Lung (tissue), 12 donors: Measurements from ENCODE around the gene FGFR3. TPM values are rescaled to one million over a fixed set of nuclear protein-coding genes. Genes with fewer than 3 reads are reported as not detected.
A peak's percentile ranks its signal among the peaks of the same experiment; 100 is the strongest.

Experiments used
- ATAC-seq: fragments of 200-7000 bp; cut with Tn5 transposase; one replicate; pipeline ENCODE4 v1.9.1; 2020; ENCODE audit warnings: moderate number of reproducible peaks; ENCODE audit not compliant: insufficient read depth, low FRiP score
- DNase-seq, 3 donors: peaks; one replicate each; pipeline ENCODE4 v3.0.0-alpha.2; 2013 to 2017
- H3K27ac ChIP-seq, 2 donors: one replicate each; pipeline ENCODE4 v1.5.1; 2013; ENCODE audit warnings: mild to moderate bottlenecking in 2 of 2, moderate library complexity in 2 of 2, control low read depth in 1 of 2, inconsistent platforms in 1 of 2, low read depth in 1 of 2, low read length in 1 of 2
- H3K27me3 ChIP-seq, 3 donors: one replicate each; pipeline ENCODE4 v1.5.1; 2013; ENCODE audit warnings: low read length in 2 of 3; ENCODE audit not compliant: control insufficient read depth in 3 of 3, insufficient read depth in 3 of 3
- H3K36me3 ChIP-seq, 4 donors: one replicate each; pipeline ENCODE4 v1.5.1; 2013; ENCODE audit warnings: low read length in 4 of 4, mild to moderate bottlenecking in 1 of 4, moderate library complexity in 1 of 4; ENCODE audit not compliant: control insufficient read depth in 4 of 4, insufficient read depth in 4 of 4
- H3K4me1 ChIP-seq, 5 donors: one replicate each; pipeline ENCODE4 v1.5.1; 2013; ENCODE audit warnings: low read length in 5 of 5, mild to moderate bottlenecking in 2 of 5, moderate library complexity in 1 of 5; ENCODE audit not compliant: control insufficient read depth in 5 of 5, insufficient read depth in 5 of 5
- H3K4me3 ChIP-seq: one replicate; pipeline ENCODE4 v1.5.1; 2013; ENCODE audit warnings: mild to moderate bottlenecking, control low read depth, moderate library complexity
- H3K9ac ChIP-seq, 2 donors: one replicate each; pipeline ENCODE4 v1.5.1; 2013; ENCODE audit warnings: low read length in 2 of 2, control low read depth in 1 of 2; ENCODE audit not compliant: insufficient read depth in 1 of 2
- H3K9me3 ChIP-seq, 4 donors: one replicate each; pipeline ENCODE4 v1.5.1; 2013; ENCODE audit warnings: low read length in 3 of 4, mild to moderate bottlenecking in 1 of 4, moderate library complexity in 1 of 4; ENCODE audit not compliant: control insufficient read depth in 4 of 4, insufficient read depth in 3 of 4
- WGBS, 2 donors: extraction: QIAGEN DNeasy Blood & Tissue Kit; methylation state at CpG; one replicate each; pipeline ENCODE4 v1.1.7; 2013; 5-methylcytosine and 5-hydroxymethylcytosine counted together
- polyA plus RNA-seq, 2 donors: library from polyadenylated mRNA; stranded (reverse); fragments of 200-250 nt; gene quantifications; one replicate each; pipeline ENCODE4 v1.2.1, GENCODE V29; 2013
- total RNA-seq, 2 donors: library from RNA; depleted of rRNA in 1 of 2; stranded (reverse); fragments of >200 nt in 1 of 2; gene quantifications; one replicate each; pipeline ENCODE4 v1.2.1, GENCODE V29; 2014 to 2021
- TF ChIP-seq, protein P1 (sequence below): IDR thresholded peaks from 2 replicates; pipeline ENCODE4 v1.5.1; 2012; ENCODE audit warnings: mild to moderate bottlenecking; ENCODE audit errors: control extremely low read depth, extremely low read depth
- donor health status: control.
- donor health status: control.
- donor health status: Bipolar disorder and iron deficiency.
- donor health status: healthy.
- donor health status: DM: yes; HTN: yes; CAD: no.

FGFR3 gene
- total and polyA plus RNA-seq, 4 donors, result 8.1 to 99.3 (median 22.4) TPM

DNA sequence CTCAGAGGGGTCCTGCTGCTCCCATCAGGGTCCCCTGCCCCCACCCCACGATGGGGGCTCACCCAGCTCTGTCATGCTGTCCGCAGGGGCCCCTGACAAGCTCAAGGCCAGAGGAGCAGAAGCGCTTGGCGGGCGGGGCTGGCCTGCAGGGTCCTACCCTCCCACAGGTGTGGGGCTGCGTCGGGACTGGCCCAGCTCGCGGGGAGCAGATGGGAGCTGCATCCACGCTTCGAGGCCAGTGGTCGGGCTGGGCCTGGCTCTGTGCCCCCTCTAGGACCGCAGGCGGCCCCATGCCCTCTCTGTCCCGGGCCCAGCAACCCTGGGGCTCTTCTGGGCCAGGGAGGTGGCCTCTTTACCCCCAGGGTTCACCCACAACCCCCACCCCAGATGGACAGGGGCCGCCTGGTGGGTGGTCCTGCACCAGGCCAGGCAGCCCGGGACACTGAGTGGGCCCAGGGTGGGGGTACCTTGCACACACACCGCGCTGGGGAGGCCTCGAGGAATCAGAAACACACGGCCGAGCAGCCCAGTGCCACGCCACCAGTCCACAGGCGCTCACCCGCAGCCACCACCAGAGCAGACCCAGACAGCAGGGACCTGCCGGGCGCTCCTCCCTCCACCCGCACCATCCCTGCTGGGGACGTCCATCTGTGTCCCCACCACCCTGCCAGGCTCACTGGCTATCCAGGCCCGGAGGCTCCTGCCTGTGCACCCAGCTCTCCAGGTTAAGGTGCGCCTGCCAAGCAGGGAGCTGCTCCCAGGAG lies 41.8 kb upstream of the FGFR3 start:
- H3K9me3 ChIP-seq, result no peaks in the 10 kb centered on the region
- H3K4me3 ChIP-seq, result no peak overlapping the region
- ATAC-seq, result no peak
- H3K27me3 ChIP-seq, result no peaks in the 10 kb centered on the region
- H3K9ac ChIP-seq, result no peak overlapping the region
- no peak for DNase-seq
- H3K4me1 ChIP-seq, result peaks cover 0 to 25% (median 16%) of the 10 kb centered on the region in 5 donors
- H3K36me3 ChIP-seq, result no peaks in the 10 kb centered on the region
- TF ChIP-seq, protein P1, sequence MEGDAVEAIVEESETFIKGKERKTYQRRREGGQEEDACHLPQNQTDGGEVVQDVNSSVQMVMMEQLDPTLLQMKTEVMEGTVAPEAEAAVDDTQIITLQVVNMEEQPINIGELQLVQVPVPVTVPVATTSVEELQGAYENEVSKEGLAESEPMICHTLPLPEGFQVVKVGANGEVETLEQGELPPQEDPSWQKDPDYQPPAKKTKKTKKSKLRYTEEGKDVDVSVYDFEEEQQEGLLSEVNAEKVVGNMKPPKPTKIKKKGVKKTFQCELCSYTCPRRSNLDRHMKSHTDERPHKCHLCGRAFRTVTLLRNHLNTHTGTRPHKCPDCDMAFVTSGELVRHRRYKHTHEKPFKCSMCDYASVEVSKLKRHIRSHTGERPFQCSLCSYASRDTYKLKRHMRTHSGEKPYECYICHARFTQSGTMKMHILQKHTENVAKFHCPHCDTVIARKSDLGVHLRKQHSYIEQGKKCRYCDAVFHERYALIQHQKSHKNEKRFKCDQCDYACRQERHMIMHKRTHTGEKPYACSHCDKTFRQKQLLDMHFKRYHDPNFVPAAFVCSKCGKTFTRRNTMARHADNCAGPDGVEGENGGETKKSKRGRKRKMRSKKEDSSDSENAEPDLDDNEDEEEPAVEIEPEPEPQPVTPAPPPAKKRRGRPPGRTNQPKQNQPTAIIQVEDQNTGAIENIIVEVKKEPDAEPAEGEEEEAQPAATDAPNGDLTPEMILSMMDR, result no peak
- WGBS, 2 donors, result 90 to 94% methylated on average over 30 to 31 of the region's 31 CpGs
- no peak overlapping the region for H3K27ac ChIP-seq

DNA sequence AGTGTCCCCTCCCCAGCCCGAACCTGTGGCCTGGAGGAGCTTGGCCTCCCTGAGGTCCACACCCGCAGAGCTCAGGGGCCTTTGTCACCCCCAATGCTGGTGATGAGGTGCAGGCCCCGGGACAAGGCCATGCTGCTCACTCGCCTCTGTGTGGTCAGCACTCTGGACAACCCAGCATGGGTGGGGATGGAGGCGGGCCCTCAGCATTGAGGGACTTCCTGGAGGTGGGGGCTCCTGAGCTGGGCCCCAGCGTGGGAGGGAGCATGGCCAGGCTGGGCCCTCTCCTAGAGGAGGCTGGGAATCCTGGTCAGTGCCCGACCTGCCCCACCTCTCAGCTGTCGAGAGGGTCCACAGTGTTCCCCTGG lies 41.2 kb upstream of the FGFR3 start:
- WGBS, 2 donors, result 62 to 75% methylated on average over 8 of the region's 8 CpGs
- Histone ChIP-seq H3K27me3 (no peaks in the 10 kb centered on the region), H3K9me3 (no peaks in the 10 kb centered on the region), H3K36me3 (no peaks in the 10 kb centered on the region), H3K9ac (no peak overlapping the region), H3K4me1 (peaks cover 0 to 22% (median 16%) of the 10 kb centered on the region in 5 donors), H3K27ac (no peak overlapping the region), H3K4me3 (no peak overlapping the region)
- TF ChIP-seq, protein P1, result no peak
- DNase-seq, result no peak
- ATAC-seq, result peak; percentile 3

DNA sequence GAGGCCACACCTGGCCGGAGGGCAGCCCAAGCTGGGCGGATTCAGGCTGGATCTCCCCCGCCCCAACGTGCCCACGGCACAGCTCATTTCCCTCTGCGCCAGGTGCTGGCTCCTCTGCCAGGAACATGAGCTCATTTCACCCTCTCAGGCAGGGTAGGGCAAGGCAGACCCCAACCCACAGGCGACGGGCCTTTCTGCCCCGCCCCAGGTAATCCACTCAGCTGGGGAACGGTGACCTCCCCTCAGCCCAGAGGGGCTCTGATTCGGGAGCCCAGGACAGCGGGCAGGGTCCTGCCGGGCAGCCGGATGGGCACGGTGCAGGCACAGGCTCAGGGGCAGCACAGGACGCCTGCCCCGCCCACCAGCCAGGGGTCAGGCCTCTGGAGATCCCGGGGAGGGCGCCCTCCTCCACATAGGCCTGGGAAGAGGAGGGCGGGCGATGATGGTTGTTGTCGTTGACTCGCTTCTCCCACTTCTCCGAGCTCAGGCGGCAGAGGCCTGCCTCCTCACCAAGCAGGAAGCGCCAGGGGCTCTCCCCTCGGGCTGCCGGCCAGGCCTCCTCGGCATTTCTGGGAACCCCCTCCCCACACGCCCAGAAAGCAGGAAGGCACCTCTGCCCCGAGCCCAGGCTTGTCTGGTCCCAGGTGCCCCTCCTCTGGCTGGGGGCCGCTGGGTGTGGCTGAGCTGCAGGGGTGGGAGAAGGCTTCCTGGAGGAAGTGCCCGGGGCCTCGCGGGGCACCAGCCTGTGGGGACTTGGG lies 40.6 kb upstream of the FGFR3 start:
- H3K4me1 ChIP-seq, result peaks cover 0 to 22% (median 16%) of the 10 kb centered on the region in 5 donors
- H3K36me3 ChIP-seq, result no peaks in the 10 kb centered on the region
- H3K27ac ChIP-seq, result peak overlapping the region in 1 of 2 donors; percentile 15
- TF ChIP-seq, protein P1, result no peak
- DNase-seq, result peak in 2 of 3 donors; percentile 61 to 70
- 26 to 28% methylated on average over 29 to 35 of the region's 35 CpGs for WGBS, 2 donors
- no peak overlapping the region for H3K4me3 ChIP-seq
- H3K27me3 ChIP-seq, result no peaks in the 10 kb centered on the region
- ATAC-seq, result peak; percentile 23
- H3K9me3 ChIP-seq, result no peaks in the 10 kb centered on the region
- H3K9ac ChIP-seq, result no peak overlapping the region
